ENCODE data around the gene ANKH. TPM values are rescaled to one million over a fixed set of nuclear protein-coding genes. Genes with fewer than 3 reads are reported as not detected.

The ANKH gene
- total and polyA plus RNA-seq, 4 donors: 9.3 to 57.1 (median 37.4) TPM

DNA sequence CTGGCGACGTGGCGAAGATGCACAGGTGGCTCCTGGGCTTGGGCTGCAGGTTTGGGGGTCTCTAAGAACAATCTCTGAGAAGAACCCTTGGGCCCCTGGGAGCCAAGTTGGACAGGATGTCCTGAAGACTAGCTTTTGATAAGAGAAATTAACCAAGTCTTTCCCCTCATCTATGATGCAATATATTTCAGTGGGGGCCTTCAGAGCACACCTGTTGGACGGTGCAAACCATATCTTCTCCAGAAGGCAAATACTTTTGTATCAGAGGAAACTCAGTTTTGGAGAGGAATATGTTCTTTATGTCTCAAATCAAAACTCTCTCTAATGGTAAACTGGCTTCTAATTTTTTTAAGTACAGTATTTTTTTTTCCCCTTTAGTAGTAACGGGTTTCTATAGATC, 178.5 kb downstream of the ANKH start:
- 98% methylated on average over 5 of the region's 5 CpGs for WGBS
- TF ChIP-seq NR2F2 (IDR thresholded peaks at IDR 0.05): no peak
- TF ChIP-seq SP1 (IDR thresholded peaks at IDR 0.05): no peak
- TF ChIP-seq, protein P1, sequence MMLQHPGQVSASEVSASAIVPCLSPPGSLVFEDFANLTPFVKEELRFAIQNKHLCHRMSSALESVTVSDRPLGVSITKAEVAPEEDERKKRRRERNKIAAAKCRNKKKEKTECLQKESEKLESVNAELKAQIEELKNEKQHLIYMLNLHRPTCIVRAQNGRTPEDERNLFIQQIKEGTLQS (IDR thresholded peaks at IDR 0.05): no peak
- no peak for TF ChIP-seq TAF1 (conservative IDR thresholded peaks at IDR 0.05)
- TF ChIP-seq YY1 (IDR thresholded peaks at IDR 0.05): no peak
- no peak for TF ChIP-seq RXRA (IDR thresholded peaks at IDR 0.05)
- TF ChIP-seq, protein P2, sequence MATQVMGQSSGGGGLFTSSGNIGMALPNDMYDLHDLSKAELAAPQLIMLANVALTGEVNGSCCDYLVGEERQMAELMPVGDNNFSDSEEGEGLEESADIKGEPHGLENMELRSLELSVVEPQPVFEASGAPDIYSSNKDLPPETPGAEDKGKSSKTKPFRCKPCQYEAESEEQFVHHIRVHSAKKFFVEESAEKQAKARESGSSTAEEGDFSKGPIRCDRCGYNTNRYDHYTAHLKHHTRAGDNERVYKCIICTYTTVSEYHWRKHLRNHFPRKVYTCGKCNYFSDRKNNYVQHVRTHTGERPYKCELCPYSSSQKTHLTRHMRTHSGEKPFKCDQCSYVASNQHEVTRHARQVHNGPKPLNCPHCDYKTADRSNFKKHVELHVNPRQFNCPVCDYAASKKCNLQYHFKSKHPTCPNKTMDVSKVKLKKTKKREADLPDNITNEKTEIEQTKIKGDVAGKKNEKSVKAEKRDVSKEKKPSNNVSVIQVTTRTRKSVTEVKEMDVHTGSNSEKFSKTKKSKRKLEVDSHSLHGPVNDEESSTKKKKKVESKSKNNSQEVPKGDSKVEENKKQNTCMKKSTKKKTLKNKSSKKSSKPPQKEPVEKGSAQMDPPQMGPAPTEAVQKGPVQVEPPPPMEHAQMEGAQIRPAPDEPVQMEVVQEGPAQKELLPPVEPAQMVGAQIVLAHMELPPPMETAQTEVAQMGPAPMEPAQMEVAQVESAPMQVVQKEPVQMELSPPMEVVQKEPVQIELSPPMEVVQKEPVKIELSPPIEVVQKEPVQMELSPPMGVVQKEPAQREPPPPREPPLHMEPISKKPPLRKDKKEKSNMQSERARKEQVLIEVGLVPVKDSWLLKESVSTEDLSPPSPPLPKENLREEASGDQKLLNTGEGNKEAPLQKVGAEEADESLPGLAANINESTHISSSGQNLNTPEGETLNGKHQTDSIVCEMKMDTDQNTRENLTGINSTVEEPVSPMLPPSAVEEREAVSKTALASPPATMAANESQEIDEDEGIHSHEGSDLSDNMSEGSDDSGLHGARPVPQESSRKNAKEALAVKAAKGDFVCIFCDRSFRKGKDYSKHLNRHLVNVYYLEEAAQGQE (IDR thresholded peaks at IDR 0.05): no peak
- TF ChIP-seq FOXA2 (IDR thresholded peaks at IDR 0.05): no peak
- TF ChIP-seq EGR1 (IDR thresholded peaks at IDR 0.05; ENCODE audit: low read depth in 2 of 2): no peak
- no peak for TF ChIP-seq FOXA1 (IDR thresholded peaks at IDR 0.05)
- no peak for TF ChIP-seq HNF4G (IDR thresholded peaks at IDR 0.05)
- peaks cover 12 to 64% (median 56%) of the 10 kb centered on the region in 4 donors for H3K36me3 ChIP-seq (ENCODE audit: control insufficient read depth in 4 of 4, insufficient read depth in 3 of 4, low read depth in 1 of 4, low read length in 3 of 4)

DNA sequence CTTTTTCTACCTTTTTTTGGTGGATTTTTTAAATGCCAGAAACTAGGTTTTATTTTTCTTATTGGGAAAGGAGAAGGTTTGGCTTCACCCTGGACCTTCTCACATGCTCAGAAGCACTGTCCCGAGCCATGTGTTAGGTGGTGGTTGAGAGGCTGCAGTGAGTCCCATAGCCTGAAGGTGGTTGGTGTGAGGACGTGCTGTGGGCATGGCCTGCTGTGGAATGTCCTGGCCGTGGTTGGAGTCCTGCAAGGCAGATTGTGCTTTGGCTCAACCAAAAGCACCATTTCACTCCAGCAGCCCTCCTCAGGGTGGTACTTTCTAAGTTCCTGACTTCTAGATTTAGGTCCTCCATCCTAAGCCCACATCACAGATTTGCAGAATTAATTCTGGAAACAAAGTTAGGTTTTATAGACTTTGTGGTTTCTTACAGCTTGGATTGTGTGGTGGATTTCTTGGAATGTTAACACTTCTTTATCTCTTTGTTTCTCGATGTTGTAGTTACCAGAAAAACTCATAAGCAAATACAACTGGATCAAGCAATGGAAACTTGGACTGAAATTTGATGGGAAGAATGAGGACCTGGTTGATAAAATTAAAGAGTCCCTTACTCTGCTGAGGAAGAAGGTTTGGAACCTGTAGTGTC, 184.4 kb downstream of the ANKH start:
- TF ChIP-seq HNF4G (IDR thresholded peaks at IDR 0.05): no peak
- no peak for TF ChIP-seq RAD21 (IDR thresholded peaks at IDR 0.05)
- TF ChIP-seq NR2F2 (IDR thresholded peaks at IDR 0.05): no peak
- TF ChIP-seq, protein P3, sequence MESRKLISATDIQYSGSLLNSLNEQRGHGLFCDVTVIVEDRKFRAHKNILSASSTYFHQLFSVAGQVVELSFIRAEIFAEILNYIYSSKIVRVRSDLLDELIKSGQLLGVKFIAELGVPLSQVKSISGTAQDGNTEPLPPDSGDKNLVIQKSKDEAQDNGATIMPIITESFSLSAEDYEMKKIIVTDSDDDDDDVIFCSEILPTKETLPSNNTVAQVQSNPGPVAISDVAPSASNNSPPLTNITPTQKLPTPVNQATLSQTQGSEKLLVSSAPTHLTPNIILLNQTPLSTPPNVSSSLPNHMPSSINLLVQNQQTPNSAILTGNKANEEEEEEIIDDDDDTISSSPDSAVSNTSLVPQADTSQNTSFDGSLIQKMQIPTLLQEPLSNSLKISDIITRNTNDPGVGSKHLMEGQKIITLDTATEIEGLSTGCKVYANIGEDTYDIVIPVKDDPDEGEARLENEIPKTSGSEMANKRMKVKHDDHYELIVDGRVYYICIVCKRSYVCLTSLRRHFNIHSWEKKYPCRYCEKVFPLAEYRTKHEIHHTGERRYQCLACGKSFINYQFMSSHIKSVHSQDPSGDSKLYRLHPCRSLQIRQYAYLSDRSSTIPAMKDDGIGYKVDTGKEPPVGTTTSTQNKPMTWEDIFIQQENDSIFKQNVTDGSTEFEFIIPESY (IDR thresholded peaks at IDR 0.05): no peak
- no peak for TF ChIP-seq HNF4A (conservative IDR thresholded peaks at IDR 0.05)
- no peak for TF ChIP-seq SP1 (IDR thresholded peaks at IDR 0.05)
- TF ChIP-seq, protein P4, sequence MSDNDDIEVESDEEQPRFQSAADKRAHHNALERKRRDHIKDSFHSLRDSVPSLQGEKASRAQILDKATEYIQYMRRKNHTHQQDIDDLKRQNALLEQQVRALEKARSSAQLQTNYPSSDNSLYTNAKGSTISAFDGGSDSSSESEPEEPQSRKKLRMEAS (IDR thresholded peaks at IDR 0.05): no peak
- TF ChIP-seq EGR1 (IDR thresholded peaks at IDR 0.05; ENCODE audit: low read depth in 2 of 2): no peak
- TF ChIP-seq, protein P1 (IDR thresholded peaks at IDR 0.05): no peak
- TF ChIP-seq TAF1 (conservative IDR thresholded peaks at IDR 0.05): no peak
- no peak for TF ChIP-seq FOXA1 (IDR thresholded peaks at IDR 0.05)
- TF ChIP-seq YY1 (IDR thresholded peaks at IDR 0.05): no peak
- peaks cover 0 to 7% (median 5%) of the 10 kb centered on the region in 4 donors for H3K9me3 ChIP-seq (ENCODE audit: control insufficient read depth in 4 of 4, low read length in 3 of 4)
- H3K27ac ChIP-seq (ENCODE audit: low read depth in 1 of 2, low read length in 2 of 2): no peak overlapping the region
- peaks cover 0 to 34% (median 24%) of the 10 kb centered on the region in 4 donors for H3K4me1 ChIP-seq (ENCODE audit: control insufficient read depth in 4 of 4, insufficient read depth in 4 of 4, low read length in 3 of 4)
- 70% methylated on average over 4 of the region's 4 CpGs for WGBS
- peaks cover 5 to 50% (median 46%) of the 10 kb centered on the region in 4 donors for H3K36me3 ChIP-seq (ENCODE audit: control insufficient read depth in 4 of 4, insufficient read depth in 3 of 4, low read depth in 1 of 4, low read length in 3 of 4)
- no peak overlapping the region for H3K4me3 ChIP-seq (ENCODE audit: low read depth in 1 of 3, low read length in 3 of 3)
- no peak overlapping the region for H3K9ac ChIP-seq (ENCODE audit: low read depth in 1 of 2, low read length in 2 of 2)
- no peaks in the 10 kb centered on the region for H3K27me3 ChIP-seq (ENCODE audit: control insufficient read depth in 4 of 4, insufficient read depth in 4 of 4, low read length in 3 of 4)
- DNase-seq (ENCODE audit: low spot score): no peak

More for the DNA sequence above, 178.5 kb downstream of the ANKH start:
- Histone ChIP-seq H3K4me1 (ENCODE audit: control insufficient read depth in 4 of 4, insufficient read depth in 4 of 4, low read length in 3 of 4) (peaks cover under 1 to 17% (median 16%) of the 10 kb centered on the region in 4 donors), H3K4me3 (ENCODE audit: low read depth in 1 of 3, low read length in 3 of 3) (no peak overlapping the region), H3K27ac (ENCODE audit: low read depth in 1 of 2, low read length in 2 of 2) (no peak overlapping the region), H3K9me3 (ENCODE audit: control insufficient read depth in 4 of 4, low read length in 3 of 4) (peaks cover 0 to 7% (median 5%) of the 10 kb centered on the region in 4 donors), H3K27me3 (ENCODE audit: control insufficient read depth in 4 of 4, insufficient read depth in 4 of 4, low read length in 3 of 4) (no peaks in the 10 kb centered on the region), H3K9ac (ENCODE audit: low read depth in 1 of 2, low read length in 2 of 2) (no peak overlapping the region)
- DNase-seq (ENCODE audit: low spot score): no peak
